A673 (cell line): Measurements from ENCODE around the gene CINP. TPM values are rescaled to one million over a fixed set of nuclear protein-coding genes. Genes with fewer than 3 reads are reported as not detected.

Experiments used
- BruUV-seq: library from RNA; stranded (reverse); fragments of 400-500 nt; replicated peaks from 2 replicates; lab custom pipeline; 2021; lab: Mats Ljungman, UMichigan
- CTCF ChIA-PET: fragments of 300-600 bp; sonication (Branson Sonifier 250); formaldehyde crosslinking; loops from one replicate; lab custom pipeline; 2022; ENCODE audit warnings: antibody characterized with exemption; lab: Charles Lee
- POLR2A ChIA-PET: fragments of 300-600 bp; sonication (Branson Sonifier 250); formaldehyde crosslinking; loops from one replicate; lab custom pipeline; 2022; ENCODE audit warnings: antibody characterized with exemption; ENCODE audit not compliant: low non-redundant PET; lab: Charles Lee
- DNase-seq: peaks from one replicate; pipeline ENCODE4 v3.0.0-alpha.2; 2015; ENCODE audit warnings: low spot score
- H3K27ac ChIP-seq: fragments of 200-600 bp; sonication (generic); 2 replicates; pipeline ENCODE4 v1.5.1; 2016; ENCODE audit warnings: mixed run types, low read depth, mild to moderate bottlenecking, mixed read lengths, antibody characterized with exemption, low read length; ENCODE audit not compliant: poor library complexity, severe bottlenecking
- H3K27me3 ChIP-seq: fragments of 200-600 bp; sonication (generic); replicated peaks from 2 replicates; pipeline ENCODE4 v1.6.1; 2017; ENCODE audit warnings: mixed run types, low read depth, mild to moderate bottlenecking, mixed read lengths, antibody characterized with exemption, low read length; ENCODE audit not compliant: insufficient read depth, poor library complexity
- H3K36me3 ChIP-seq: fragments of 200-600 bp; sonication (generic); 2 replicates; pipeline ENCODE4 v1.6.1; 2016; ENCODE audit warnings: mixed run types, mild to moderate bottlenecking, mixed read lengths, antibody characterized with exemption, low read length; ENCODE audit not compliant: insufficient read depth, poor library complexity, severe bottlenecking
- H3K4me1 ChIP-seq: fragments of 200-600 bp; sonication (generic); 2 replicates; pipeline ENCODE4 v1.6.1; 2017; ENCODE audit warnings: mixed run types, mild to moderate bottlenecking, mixed read lengths, antibody characterized with exemption, low read length; ENCODE audit not compliant: insufficient read depth, poor library complexity, severe bottlenecking
- H3K4me3 ChIP-seq: fragments of 200-600 bp; sonication (generic); 2 replicates; pipeline ENCODE4 v1.5.1; 2016; ENCODE audit warnings: low read depth, mixed run types, mild to moderate bottlenecking, mixed read lengths, low read length; ENCODE audit not compliant: poor library complexity, severe bottlenecking
- H3K9me3 ChIP-seq: fragments of 200-600 bp; sonication (generic); 2 replicates; pipeline ENCODE4 v1.6.1; 2016; ENCODE audit warnings: mixed run types, low read depth, mild to moderate bottlenecking, mixed read lengths, antibody characterized with exemption, low read length; ENCODE audit not compliant: poor library complexity, severe bottlenecking
- CTCF ChIP-seq: fragments of 300-800, 200-600 bp; sonication (generic); conservative IDR thresholded peaks from 2 replicates; pipeline ENCODE4 v1.5.1; 2017; ENCODE audit warnings: low read depth, mild to moderate bottlenecking, antibody characterized with exemption, low read length, moderate library complexity, mixed read lengths
- EZH2 ChIP-seq: fragments of 200-600 bp; sonication (generic); IDR thresholded peaks from 2 replicates; pipeline ENCODE4 v1.6.1; 2017; ENCODE audit warnings: borderline replicate concordance, low read depth, mild to moderate bottlenecking, mixed read lengths, antibody characterized with exemption, low read length; ENCODE audit not compliant: poor library complexity, severe bottlenecking
- intact Hi-C: fragments of 100-400 bp; cut with micrococcal nuclease; formaldehyde crosslinking; loops from one replicate; pipeline ENCODE4 v1.10.0; 2022; ENCODE audit not compliant: unreplicated experiment
- total RNA-seq: library from RNA; stranded (reverse); gene quantifications from 2 replicates; pipeline ENCODE4 v1.2.3, GENCODE V29; 2021

The CINP gene
- total RNA-seq, 1 experiment from 2014 or later = 46.6 TPM

- H3K27ac ChIP-seq = peak overlapping the region; percentile 79
- no peaks in the 10 kb centered on the region for H3K9me3 ChIP-seq
- peak overlapping the region; percentile 68 for H3K4me3 ChIP-seq
- CTCF ChIA-PET = no interaction called here
- POLR2A ChIA-PET = interaction anchor here (0.6 kb wide), 2 partner anchors 12 to 324 kb away, joined by 5 to 11 read pairs; no protein-coding TSS in a partner anchor
- H3K4me1 ChIP-seq = peaks cover 21% of the 10 kb centered on the region
- no peaks in the 10 kb centered on the region for H3K27me3 ChIP-seq
- no TSS peak for BruUV-seq
- intact Hi-C loops = no loop called here
- DNase-seq = peak; percentile 57
- H3K36me3 ChIP-seq = no peaks in the 10 kb centered on the region
- no peak for TF ChIP-seq EZH2
- no peak for TF ChIP-seq CTCF
These were observed 42.5 kb downstream of the CINP start for GRCh38 chr14:102320033-102320660.

GRCh38 chr14:102319351-102320032, 43.2 kb downstream of the CINP start, which contains the start of gene ZNF839:
TSS of gene ZNF839 (plus strand) at chr14:102319746. CDS start at chr14:102319766, 20 bp downstream.
- BruUV-seq = no TSS peak
- Histone ChIP-seq H3K36me3 (no peaks in the 10 kb centered on the region), H3K27me3 (no peaks in the 10 kb centered on the region), H3K9me3 (no peaks in the 10 kb centered on the region), H3K4me3 (peak within 1 kb of the TSS; percentile 68), H3K27ac (peak within 1 kb of the TSS; percentile 79), H3K4me1 (peaks cover 21% of the 10 kb centered on the region)
- peak; percentile 95 for DNase-seq
- ChIA-PET CTCF (interaction anchor here (0.5 kb wide), 1 partner anchor 256 kb away, joined by 6 read pairs; no protein-coding TSS in a partner anchor), POLR2A (interaction anchor here (0.6 kb wide), 1 partner anchor 13 kb away, joined by 5 read pairs; no protein-coding TSS in a partner anchor)
- intact Hi-C loops = loop anchor here (5.0 to 10.0 kb wide), 2 partner anchors 198 to 615 kb away; no protein-coding TSS in a partner anchor
- no peak for TF ChIP-seq CTCF

GRCh38 chr14:102318781-102319276, 43.9 kb downstream of the CINP start:
- CTCF ChIA-PET = interaction anchor here (0.5 to 0.7 kb wide), 2 partner anchors 11 to 256 kb away, joined by 3 to 6 read pairs; no protein-coding TSS in a partner anchor
- no peak for TF ChIP-seq CTCF
- no peak for TF ChIP-seq EZH2
- POLR2A ChIA-PET = no interaction called here
- H3K27ac ChIP-seq = peak overlapping the region; percentile 79
- no TSS peak for BruUV-seq
- H3K36me3 ChIP-seq = no peaks in the 10 kb centered on the region
- intact Hi-C loops = loop anchor here (5.0 to 10.0 kb wide), 2 partner anchors 198 to 614 kb away; no protein-coding TSS in a partner anchor
- peak overlapping the region; percentile 68 for H3K4me3 ChIP-seq
- H3K9me3 ChIP-seq = no peaks in the 10 kb centered on the region
- peaks cover 22% of the 10 kb centered on the region for H3K4me1 ChIP-seq
- DNase-seq = no peak
- no peaks in the 10 kb centered on the region for H3K27me3 ChIP-seq
